GM10266 (cell line): ENCODE results near the gene ZNF384.

ENCODE experiments used
- DNase-seq: peaks from one replicate; pipeline ENCODE4 v3.0.0; 2012; ENCODE audit errors: extremely low spot score
- TF ChIP-seq, protein P1 (sequence below): IDR thresholded peaks from 2 replicates; pipeline ENCODE4 v1.5.1; 2012; ENCODE audit warnings: mild to moderate bottlenecking, low read depth; ENCODE audit not compliant: control insufficient read depth, insufficient read depth; ENCODE audit errors: missing control alignments

ZNF384 gene

DNA sequence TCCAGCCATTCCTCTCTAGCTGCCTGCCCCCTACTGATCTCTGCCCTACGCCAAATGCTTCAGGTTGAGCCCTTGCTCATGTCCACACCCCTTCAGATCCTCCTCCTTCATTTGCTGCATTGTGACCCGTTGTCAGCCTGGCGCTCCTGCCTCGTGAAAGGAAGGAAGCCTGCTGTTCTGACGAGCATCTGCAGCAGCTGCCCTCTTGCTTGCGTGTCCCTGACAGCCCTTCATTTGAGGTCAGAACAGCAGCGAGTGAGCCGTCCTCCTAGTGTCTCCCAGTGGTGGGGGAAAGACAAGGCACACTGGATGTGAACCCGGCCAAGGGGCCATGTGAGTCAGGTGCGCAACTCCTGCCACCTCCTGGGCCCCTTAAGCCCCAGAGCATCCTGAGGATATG is 14.5 kb upstream of the ZNF384 start:
- no peak for DNase-seq
- TF ChIP-seq, protein P1, sequence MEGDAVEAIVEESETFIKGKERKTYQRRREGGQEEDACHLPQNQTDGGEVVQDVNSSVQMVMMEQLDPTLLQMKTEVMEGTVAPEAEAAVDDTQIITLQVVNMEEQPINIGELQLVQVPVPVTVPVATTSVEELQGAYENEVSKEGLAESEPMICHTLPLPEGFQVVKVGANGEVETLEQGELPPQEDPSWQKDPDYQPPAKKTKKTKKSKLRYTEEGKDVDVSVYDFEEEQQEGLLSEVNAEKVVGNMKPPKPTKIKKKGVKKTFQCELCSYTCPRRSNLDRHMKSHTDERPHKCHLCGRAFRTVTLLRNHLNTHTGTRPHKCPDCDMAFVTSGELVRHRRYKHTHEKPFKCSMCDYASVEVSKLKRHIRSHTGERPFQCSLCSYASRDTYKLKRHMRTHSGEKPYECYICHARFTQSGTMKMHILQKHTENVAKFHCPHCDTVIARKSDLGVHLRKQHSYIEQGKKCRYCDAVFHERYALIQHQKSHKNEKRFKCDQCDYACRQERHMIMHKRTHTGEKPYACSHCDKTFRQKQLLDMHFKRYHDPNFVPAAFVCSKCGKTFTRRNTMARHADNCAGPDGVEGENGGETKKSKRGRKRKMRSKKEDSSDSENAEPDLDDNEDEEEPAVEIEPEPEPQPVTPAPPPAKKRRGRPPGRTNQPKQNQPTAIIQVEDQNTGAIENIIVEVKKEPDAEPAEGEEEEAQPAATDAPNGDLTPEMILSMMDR: no peak

DNA sequence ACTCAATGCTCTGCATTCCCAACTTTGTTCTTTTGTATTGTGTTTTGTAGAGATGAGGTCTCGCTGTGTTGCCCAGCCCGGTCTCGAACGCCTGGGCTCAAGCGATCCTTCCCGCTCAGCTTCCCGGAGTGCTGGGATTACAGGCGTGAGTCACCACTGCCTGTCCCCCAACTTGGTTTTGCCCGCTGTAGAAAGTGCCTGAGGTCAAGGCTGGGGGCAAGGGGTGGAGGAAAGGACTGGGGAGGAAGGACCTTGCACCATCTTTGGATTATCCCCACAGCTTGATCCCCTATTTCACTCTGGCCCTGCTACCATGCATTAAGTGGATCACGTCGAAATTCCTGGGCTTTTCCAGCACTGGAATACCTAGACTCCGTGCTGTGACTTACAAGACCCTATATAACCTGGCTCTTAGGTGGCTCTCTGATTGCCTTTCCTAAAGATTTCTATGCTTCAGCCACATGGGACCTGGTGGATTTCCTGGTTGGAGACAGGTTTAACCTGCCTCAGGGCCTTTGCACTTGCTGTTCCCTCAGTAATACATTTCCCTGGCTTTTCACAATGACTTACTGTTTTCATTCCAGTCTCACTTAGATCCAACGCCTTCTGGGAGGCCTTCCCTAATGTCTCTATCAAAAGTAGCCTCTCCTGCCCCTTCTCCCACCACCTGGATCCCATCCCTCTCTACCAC is 12.0 kb upstream of the ZNF384 start:
- no peak for DNase-seq
- TF ChIP-seq, protein P1: no peak

DNA sequence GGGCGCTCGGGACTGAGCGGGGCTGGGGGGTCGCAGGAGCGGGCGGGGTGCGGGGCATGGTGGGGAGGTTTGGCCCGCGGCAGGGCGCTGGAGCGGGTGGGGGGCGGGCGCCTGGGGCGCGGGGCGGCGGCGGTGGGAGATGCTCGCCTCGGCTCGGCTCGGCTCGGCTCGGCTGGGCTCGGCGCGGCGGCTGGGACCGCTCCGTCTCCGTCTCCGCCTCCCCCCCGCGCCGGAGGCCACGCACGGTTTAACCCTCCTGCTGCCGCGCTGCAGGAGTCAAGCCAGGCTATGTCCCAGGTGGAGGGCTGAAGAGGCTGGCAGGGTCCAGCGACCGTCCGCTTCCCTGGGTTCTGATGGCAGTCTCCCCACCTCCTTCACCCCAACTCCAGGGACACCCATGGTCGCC is 11.5 kb upstream of the ZNF384 start, which contains the start of gene PIANP:
Gene PIANP, minus strand, starts transcription at position 170 of the 406 bp plus-strand sequence. CDS start 2,754 bp downstream, outside the sequence.
- TF ChIP-seq, protein P1: no peak
- peak; percentile 43 for DNase-seq

DNA sequence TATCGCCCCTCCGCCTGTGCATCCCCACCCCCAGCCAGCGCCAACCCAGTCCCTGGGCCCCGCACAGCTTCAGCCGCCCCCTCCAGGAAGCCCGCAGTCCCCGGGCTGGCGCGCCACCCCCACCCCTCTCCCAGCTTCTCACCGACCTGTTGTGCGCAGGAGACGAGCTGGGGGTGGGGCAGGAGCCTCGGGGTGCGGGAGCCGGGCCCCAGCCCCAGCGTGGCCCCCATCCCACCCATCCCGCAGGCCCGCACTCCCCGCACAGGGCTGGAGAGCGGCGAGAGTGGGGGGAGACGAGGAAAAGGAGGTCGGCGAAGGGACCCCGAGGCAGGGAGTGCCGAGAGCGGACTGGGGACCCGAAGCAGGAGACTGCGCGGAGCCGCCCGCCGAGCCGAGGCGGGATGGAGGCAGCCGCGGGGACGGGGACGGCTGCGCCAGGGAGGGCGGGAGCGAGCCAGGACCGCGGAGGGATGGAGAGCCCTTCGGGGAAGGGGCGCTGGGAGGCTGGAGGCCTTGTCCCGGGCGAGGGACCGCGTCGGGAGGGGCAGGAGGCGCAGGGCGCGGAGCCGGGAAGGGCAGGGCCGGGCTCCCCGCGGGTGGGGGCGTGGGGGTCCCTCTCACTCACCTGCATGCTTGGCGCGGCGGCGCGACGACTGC is 10.9 kb upstream of the ZNF384 start:
- DNase-seq: peak; percentile 51
- TF ChIP-seq, protein P1: no peak

DNA sequence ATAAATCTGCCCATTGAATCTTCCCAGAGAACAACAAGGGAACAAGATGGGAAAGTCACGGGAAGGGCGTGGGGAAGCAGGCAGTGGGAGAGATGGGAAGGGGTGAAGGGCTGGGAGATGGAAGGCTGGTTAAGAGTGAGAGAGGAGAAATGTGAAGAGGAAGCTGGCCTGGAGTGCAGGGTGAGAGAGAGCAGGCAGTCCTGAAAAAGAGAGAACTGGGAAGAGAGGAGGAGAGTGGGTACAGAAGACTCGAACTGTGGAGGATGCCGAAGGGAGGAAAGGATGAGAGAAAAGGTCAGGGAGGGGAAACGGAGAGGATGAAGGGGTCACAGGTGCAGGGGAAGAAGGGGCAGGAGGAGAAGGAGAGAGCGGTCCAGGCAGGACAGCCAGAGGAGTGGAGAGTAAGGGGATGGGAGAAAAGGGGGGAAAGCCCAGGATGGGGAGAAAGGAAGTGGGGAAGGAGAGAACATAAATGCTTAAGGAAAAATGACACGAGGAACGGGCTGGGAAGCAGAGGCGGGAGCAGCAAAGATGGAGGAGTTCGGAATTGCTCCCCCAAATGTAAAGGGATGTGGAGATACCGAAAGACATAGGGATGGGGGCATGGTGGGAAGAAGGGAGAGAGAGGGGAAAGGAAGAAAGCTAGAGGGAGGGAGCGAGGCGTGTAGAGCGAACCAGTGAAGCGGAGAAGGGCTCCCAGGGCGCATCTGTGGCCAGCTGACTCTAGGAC is 10.2 kb upstream of the ZNF384 start:
- TF ChIP-seq, protein P1: no peak
- DNase-seq: no peak

DNA sequence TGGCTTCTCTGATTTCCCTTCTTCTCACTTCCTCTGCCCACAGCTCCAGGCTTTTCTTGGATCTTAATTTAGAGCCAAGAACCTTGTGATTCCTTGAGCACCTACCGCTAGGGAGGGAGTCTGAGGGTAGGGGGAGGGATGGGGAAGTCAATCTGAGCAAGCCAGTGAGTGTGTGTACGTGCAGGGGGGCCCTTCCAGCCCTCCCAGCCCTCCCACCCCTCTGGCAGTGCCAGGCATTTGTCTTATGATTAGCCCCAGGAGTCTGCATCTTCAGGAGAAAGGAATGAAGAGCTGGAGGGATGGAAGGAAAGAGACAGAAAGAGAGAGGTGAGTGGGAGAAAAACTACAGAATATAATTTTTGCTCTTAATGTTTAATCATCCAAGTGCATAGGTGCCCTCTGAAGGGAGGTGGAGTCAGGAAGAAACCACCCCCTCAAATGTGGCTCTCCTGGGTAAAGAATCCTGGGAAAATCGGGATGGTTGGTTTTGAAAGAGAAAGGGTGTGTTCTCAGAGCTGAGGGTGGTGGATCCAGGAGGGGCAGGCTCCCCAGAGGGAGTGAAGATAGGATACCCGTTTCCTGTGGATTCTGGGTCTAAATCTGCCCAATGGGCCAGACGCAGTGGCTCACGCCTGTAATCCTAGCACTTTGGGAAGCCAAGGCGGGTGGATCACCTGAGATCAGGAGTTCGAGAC is 9.3 kb upstream of the ZNF384 start:
- no peak for DNase-seq
- TF ChIP-seq, protein P1: no peak
